HG02571 (cell line): ENCODE data around the gene EIPR1.

ENCODE experiments used
- ATAC-seq: cut with Tn5 transposase; IDR thresholded peaks from one replicate; pipeline ENCODE4 v1.9.1; 2021; ENCODE audit warnings: mild to moderate bottlenecking, moderate library complexity; ENCODE audit not compliant: unreplicated experiment

EIPR1 gene

GRCh38 chr2:3377612-3378432, at the start of gene EIPR1:
EIPR1 (minus strand) TSS chr2:3377818; CDS start chr2:3377689, 129 bp downstream.
- peak; percentile 74 for ATAC-seq

DNA sequence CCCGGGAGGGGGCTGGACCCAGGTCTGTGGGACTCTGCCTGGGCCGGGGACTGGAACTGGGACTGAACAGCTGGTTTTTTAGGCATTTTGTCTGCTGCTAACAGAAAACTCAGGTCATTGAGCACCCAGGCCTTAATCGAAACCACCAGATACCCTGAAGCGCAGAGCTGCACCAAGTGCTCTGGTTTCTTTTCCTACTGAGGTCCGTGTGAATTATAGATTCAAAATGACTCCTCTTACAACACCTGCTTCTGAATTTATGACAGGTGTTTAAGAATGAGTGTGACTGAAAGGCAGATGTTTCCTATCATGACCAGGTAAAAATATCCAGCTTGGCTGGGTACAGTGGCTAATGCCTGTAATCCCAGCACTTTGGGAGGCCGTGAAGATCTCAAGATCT, 49.7 kb upstream of the EIPR1 start:
- peak; percentile 73 for ATAC-seq

DNA sequence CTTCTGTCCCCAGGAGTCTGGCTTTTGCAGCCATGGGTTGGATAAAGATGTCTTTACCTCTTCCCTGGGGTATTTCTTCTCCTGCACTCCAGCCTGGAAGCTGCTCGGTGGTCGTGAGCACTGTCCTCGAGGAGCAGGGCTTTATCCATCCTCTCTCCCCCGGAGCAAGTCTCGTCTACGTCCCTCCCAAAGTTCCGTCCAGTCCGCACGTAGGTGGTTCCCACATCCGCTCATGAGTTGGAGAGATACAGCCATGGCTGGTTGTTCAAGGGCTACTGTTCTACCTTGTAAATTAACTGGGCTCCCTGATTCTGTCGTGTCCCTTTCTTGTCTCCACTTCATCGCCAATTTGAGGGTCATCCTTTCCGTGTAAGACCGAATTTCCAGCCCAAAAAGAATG, 49.0 kb upstream of the EIPR1 start:
- ATAC-seq, result no peak

GRCh38 chr2:3424171-3424795, 46.7 kb upstream of the EIPR1 start:
- ATAC-seq, result no peak

DNA sequence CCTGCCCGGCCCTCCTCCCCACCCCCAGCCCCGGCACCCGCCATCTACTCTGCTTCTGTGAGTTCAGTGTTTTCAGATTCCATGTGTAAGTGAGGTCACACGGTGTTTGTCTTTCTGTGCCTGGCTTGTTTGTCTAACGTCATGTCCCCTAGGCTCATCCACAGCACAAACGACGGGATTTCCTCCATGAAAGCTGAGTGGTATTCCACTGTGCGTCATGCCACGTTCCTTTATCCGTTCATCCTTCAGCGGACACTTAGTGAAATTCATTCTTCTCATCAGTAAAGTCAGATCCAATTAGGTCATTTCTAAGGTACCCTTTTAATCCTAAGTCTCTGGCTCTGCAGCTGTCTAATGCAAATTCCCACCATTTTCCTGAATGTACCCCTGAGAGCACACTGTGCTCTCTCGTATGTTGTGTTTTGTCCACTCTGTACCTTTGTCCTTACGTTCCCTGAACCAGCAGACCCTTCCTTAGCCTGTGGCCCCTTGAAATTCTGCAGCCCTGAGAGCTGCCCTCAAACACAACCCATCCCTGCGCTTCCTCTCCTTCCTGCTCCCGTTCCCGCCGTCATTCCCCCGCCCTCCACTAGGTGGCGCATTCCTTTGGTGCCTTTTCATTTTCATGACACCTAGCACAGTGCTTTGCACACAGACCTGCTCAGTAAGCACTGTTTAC, 46.0 kb upstream of the EIPR1 start:
- ATAC-seq, result no peak

- no peak for ATAC-seq
Measured at GRCh38 chr2:3422161-3422779, 44.7 kb upstream of the EIPR1 start.

DNA sequence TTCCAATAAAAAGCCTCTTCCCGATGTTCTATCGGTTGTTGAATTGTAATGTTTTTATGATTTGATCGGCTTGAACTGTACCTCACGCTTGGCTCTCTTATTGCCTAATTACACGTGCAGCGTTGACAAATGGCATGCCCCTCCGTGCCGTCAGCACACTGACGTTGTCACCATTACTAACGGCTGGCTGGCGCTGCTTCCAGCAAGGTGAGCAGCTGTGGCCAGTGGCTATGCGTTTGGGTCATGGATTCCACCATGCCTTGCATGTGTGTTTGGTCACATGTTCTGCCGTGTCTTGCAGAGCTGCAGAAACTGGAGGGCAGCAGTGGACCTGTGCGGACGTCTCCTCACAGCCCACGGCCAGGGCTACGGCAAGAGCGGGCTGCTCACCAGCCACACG, 44.0 kb upstream of the EIPR1 start:
- ATAC-seq, result no peak

GRCh38 chr2:3420769-3421397, 43.3 kb upstream of the EIPR1 start:
- no peak for ATAC-seq

- ATAC-seq, result no peak
Measured at GRCh38 chr2:3420076-3420768, 42.6 kb upstream of the EIPR1 start.

- ATAC-seq, result no peak
Measured at GRCh38 chr2:3418766-3419404, 41.3 kb upstream of the EIPR1 start.

DNA sequence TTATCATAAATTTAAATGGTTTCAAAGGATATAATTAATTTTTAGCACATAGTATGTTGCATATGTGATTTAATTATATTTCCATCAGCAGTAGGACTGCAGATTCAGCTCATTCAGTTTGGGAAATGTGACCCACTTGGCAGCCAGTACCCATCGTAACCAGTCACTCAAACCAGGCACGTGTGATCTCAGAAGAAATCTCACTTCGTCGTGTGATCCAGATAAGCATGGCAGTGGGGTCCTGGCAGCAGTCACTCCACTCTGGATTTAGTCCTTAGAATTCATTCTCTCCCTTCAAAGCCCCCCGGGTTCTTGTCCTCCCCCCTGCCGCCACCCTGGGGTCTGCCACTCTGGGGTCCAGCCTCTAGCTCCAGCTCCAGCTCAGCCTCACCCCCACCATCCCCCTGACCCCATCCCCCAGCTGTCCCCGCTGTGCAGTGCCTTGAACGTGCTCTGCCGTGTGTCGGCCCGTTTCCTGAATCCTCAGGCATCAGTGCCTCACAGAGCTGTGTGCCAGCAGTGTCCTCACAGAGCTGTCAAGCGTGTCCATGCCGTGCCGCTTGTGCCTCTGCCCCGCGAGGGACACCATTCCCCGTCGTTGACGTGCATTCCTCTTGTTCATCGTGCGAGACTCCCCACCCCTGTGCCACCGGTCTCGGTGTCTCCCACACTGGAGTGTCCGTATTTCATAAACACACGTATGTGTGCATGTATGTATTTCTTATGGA, 36.7 kb upstream of the EIPR1 start:
- ATAC-seq, result no peak

DNA sequence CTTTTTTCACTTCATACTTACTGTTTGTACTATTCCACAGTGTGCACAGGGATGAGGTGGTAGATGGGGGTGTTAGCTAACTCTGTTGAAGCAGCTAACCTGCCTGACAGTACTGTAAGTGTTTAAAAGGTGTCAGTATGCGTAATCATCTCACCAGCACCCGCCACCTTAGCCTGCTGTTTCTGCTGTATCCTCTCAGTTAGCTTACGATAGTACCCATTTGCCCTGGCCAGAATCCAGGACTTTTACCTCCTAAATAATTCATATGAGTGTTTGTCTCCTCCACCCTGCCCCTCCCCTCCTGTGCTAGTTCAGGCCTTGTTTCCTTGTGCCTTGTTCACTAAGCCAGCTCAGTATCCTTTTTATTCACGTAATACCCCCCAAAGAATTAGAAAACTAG, 36.1 kb upstream of the EIPR1 start:
- ATAC-seq, result no peak

- no peak for ATAC-seq
Measured at GRCh38 chr2:3411103-3411502, 33.5 kb upstream of the EIPR1 start.

DNA sequence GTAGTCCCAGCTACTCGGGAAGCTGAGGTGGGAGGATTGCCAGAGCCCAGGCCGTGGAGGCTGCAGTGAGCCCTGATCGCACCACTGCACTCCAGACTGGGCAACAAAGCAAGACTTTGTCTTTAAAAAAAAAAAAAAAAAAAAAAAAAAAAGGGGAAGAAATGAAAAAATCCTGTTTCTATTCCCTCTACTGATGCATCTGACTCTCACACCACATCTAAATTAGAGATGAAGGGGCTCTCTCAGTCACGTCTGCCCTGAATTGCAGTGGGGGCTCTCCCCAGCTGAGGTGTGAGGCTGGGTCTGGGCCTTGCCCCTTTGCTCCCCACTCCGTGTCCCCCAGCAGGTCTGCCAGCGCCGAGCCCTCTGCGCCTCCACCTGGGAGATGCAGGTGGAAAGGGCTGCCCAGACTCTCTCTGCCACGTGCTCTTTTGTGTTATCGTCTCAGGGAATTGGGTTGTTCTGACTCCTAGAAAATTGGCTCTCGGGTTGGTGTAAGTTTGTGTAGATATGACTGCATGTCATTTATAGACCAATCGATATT, 32.1 kb upstream of the EIPR1 start:
- ATAC-seq, result no peak

GRCh38 chr2:3408781-3409180, 31.2 kb upstream of the EIPR1 start:
- ATAC-seq, result no peak

DNA sequence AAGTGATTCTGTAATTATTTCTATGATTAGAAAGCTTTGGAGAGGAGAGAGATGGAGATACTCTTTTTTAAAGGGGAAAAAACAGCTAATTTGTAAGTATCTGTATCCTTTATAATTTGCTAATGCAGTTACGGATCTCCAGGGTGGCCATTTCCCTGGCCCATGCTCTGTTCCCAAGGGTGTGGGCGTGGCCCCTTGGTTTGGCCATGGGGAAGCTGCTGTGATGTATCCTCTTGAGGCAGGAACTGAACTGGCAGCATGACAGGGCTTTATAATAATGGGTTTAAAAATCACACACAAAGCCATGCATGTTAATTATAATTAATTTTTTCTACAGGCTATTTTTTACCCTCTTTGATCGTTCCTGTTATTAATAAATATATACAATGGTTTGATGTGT, 28.9 kb upstream of the EIPR1 start:
- ATAC-seq, result no peak

GRCh38 chr2:3405876-3406275, 28.3 kb upstream of the EIPR1 start:
- ATAC-seq, result no peak

GRCh38 chr2:3405307-3405706, 27.7 kb upstream of the EIPR1 start:
- ATAC-seq, result no peak

DNA sequence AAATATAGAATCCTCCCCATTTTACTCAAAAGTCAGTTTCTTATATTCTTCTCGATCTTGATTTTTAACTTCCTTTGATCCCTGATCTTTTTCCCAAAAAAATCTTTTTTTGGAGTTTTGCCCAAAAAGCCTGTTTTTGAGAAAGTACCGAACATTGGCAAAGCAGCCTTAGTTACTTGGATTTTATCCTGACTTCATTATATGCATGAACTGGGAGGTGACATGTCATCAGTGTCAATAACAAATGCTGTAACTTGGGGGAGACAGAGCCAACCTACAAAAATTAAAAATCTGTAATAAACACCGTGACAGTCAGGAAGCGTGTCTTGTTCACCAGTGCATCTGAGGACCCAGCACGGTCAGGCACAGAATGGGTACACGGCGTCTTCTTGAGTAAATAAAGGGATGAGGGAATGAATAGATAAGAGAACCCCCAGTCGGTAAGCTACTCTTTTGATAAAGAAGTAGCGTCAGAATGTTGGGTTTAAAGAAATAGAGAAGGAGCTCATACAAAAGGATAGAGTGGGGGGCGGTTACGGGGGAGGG, 26.8 kb upstream of the EIPR1 start:
- ATAC-seq, result no peak
